GM18498 (cell line): ENCODE data around the gene B4GALNT4.
"Not testable (repeated sequence)": the region's sequence is repeated elsewhere in the genome, so short reads cannot be mapped to it uniquely, and the experiment has no call there.

ENCODE experiments used
- ATAC-seq: cut with Tn5 transposase; IDR thresholded peaks from one replicate; pipeline ENCODE4 v1.9.1; 2021; ENCODE audit warnings: mild to moderate bottlenecking, moderate library complexity; ENCODE audit not compliant: unreplicated experiment

B4GALNT4 gene

GRCh38 chr11:405954-406795 lies 36.9 kb downstream of the B4GALNT4 start:
- ATAC-seq, result no peak

- ATAC-seq, result peak; percentile 75
Observed at GRCh38 chr11:406796-407650, 37.7 kb downstream of the B4GALNT4 start.

- no peak for ATAC-seq
Observed at GRCh38 chr11:407651-408123, 38.4 kb downstream of the B4GALNT4 start.

GRCh38 chr11:408154-409007 lies 39.1 kb downstream of the B4GALNT4 start:
- no peak for ATAC-seq

DNA sequence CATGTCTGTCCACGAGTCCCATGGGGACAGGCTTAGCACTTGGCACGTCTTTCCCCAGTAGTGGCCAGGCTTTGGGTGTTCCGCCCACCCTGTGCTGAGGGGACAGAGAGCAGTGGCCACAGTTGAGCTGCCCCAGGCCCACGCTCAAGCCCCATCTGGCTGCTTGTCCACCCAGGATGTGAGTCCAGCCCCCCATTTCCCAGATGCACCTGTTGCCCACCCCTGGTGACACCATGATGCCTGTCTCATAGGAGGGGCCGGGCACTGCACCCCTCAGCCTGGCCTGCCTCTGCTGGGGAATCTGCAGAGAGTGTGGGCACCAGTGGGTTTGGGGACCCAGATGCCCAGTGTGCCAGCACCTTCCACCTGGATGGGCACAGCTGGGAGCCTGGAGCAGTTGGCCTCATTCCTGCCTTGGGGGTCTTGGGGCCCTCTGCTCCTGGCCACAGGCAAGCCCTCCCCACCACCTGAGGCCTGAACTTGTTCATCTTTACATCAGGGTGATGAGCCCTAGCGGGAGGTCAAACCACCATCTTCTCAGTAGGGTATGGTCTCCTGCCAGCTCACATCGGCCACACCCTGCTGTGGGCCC lies 39.8 kb downstream of the B4GALNT4 start:
- no peak for ATAC-seq

DNA sequence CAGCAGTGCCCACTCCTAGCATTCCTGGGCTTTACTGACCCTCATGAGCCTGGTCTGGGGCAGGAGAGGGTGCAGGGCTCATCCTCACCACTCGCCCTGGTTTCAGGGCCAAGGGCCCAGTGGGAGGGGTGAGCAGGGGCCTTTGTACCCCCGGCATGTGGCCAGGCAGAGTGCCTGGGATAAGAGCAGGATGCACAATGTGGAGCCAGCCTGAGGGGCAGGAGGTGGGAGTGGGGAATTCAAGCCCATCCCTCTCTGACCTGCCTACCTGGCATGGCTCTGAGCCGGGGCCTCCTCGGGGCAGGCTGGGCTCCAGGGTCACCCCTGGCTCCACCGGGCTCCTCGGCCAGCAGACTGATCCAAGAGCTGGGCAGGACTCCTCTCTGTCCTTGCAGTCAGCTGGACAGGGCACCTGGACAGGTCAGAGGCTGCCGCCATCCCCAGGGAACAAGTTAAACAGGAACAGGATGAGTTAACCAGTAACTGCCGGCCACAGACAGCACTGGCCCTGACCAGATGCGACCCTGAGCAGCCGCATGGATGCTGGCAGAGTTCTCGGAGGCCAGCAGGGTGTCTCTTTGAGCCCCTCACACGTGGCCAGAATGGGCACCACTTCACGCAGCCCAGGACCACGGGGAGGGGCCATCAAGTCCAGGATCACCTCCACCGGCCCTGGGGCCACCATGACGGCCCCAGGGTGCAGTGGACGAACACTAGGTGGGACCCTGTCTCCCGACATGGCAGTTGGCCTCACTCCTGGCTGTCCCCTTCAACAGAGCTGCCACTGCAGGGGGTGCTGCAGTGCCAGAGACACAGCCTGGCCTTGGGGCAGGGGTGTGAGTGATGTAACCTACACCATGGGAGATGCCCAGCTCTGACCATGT lies 40.5 kb downstream of the B4GALNT4 start:
- no peak for ATAC-seq

DNA sequence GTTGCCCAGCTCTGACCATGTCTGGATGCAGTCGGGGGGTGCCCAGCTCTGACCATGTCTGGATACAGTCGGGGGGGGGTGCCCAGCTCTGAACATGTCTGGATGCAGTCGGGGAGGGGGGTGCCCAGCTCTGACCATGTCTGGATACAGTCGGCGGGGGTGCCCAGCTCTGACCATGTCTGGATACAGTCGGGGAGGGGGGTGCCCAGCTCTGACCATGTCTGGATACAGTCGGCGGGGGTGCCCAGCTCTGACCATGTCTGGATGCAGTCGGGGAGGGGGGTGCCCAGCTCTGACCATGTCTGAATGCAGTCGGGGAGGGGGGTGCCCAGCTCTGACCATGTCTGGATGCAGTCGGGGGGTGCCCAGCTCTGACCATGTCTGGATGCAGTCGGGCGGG lies 41.4 kb downstream of the B4GALNT4 start:
- not testable (repeated sequence) for ATAC-seq

DNA sequence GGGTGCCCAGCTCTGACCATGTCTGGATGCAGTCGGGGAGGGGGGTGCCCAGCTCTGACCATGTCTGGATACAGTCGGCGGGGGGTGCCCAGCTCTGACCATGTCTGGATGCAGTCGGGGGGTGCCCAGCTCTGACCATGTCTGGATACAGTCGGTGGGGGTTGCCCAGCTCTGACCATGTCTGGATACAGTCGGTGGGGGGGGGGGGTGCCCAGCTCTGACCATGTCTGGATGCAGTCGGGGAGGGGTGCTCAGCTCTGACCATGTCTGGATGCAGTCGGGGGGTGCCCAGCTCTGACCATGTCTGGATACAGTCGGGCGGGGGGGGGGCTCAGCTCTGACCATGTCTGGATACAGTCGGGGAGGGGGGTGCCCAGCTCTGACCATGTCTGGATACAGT lies 42.2 kb downstream of the B4GALNT4 start:
- ATAC-seq, result not testable (repeated sequence)

- no peak for ATAC-seq
Observed at GRCh38 chr11:412641-413119, 43.4 kb downstream of the B4GALNT4 start.

- ATAC-seq, result no peak
Observed at GRCh38 chr11:413120-414081, 44.1 kb downstream of the B4GALNT4 start.

- ATAC-seq, result no peak
Observed at GRCh38 chr11:414318-414857, 45.1 kb downstream of the B4GALNT4 start.

DNA sequence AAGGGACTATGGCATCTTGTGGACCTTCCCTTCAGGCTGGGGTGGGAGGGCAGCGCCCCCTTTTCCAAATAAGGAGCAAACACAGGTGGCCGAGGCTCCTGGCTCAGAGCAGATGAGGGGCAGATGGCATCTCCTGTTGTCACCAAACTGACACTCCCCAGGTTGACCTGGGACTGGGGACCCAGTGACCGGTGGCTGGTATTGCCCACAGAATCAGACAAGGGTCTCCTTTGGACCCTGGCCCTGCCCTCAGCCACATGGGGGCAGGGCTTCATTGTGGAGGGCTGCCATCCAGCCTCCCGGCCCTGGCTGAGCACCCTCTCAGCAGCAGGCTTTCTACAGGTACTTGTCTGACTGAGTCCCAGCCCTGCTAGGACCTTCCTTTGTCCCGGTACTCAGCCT lies 46.3 kb downstream of the B4GALNT4 start:
- no peak for ATAC-seq

DNA sequence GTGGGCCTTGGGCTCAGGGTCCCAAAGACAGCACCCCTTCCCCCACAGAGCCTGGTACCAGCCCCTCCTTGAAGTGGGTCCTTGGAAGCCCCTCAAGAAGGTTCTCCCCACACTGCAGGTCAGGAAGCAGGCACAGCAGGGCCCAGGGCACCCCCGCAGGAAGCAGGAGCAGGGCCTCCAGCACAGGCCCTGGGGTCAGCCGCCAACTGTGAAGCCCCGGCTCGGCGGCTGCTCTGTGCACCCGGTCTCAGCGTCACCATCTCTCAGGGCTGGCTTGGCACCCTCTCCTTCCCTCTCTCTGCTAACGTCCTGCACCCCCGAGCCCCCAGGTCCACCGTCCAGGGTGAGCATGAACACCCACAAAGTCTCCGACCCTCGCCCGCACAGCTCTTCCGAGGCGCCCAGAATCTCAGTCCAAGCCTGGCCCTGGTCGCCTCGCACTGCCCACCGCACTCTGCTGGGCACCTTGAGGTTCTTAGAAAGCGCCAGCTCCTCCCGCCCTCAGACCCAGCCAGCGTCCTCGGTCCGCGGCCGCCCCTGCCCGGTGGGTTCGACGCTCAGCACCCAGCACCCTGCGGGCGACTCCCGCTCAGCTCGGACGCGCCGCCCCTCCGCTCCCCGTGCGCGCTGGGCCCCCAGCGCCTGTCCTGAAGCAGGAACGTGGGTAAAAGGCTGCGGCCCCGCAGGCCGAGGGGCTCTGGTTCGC lies 46.9 kb downstream of the B4GALNT4 start:
- no peak for ATAC-seq

DNA sequence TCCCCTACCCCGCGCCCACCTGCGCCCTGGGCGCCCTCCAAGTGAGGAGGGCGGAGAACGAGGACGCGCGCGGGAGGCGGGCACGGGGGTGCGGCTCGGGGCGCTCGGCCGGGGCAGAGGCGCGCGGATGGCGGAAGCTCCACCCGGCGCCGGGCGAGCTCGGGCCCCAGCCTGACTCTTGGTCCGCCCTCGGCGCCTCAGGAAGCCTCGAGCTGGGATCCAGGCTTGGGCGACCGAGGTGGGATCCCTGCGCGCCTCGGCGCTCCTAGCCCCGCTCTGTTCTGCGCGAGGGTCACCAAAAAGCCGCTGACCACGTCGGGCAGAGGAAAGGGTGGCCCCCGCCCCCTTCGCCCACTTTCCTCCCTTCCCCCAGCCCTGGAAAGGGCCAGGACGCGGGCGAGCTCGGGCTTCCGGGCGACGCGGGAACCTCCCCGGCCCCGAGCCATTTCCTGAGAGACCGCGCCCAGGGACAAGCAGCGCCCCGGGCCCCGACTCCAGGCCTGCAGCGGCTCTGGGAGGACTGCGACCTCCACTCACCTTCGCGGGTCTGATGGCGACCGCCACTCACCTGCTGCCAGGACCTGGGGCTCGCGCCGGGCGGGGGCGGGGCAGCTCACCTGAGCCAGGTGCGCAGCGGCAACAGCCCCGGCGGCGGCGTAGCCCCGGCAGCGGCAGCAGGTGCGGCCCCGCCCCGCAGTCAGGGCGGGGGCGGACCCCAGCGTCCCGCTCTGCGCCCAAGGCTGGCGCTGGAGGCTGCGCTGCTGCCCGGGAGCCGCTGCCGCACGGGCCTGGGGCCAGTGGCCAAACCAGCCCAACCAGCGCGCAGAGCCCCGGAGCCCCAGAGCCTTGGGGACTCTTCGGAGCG lies 47.7 kb downstream of the B4GALNT4 start:
- no peak for ATAC-seq

DNA sequence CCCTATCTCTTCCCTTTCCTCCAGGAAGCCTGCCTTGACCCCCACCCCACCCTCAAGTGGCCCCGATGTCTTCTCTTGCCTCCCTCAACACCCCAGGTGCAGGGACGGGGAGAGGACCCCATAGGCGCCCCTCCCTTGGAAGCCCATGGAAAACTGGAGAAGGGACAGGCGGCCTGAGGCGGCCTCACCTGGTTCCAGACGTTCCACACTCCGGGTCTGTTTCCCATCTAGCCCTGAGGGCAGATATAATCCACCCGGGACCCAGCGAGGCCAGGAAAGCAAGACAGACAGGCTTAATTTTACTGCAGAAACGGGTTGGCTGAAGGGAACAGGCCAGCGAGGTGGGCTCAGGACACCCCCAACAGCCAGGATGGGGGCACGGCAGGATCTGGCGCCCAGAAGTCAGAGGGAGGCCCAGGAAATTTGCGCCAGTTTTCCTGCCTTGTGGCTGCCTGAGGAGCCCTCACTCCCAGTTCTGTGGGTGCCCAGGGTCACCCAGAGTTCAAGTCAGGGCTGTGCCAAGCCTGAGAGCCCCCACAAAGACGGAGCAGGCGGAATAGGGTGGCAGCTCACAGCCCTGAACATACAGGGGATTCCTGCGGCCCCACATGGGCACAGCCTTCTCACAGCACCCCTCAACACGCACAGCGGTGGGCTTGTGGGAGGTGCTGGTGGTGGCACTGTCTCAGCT lies 48.5 kb downstream of the B4GALNT4 start:
- ATAC-seq, result no peak
